Astrocyte (in vitro differentiated cells and primary cell): Measurements from ENCODE around the gene OR2A14. TPM values are rescaled to one million over a fixed set of nuclear protein-coding genes. Genes with fewer than 3 reads are reported as not detected.
"Not testable (repeated sequence)": the region's sequence is repeated elsewhere in the genome, so short reads cannot be mapped to it uniquely, and the experiment has no call there.

Experiments
- DNase-seq: peaks from one replicate; pipeline ENCODE4 v3.0.0-alpha.2; 2010; ENCODE audit warnings: low read depth
- FAIRE-seq: peaks from 2 replicates; lab custom pipeline; 2011; peaks lifted over from hg19 to GRCh38; lab: Jason Lieb, UNC
- H2AFZ ChIP-seq: 2 replicates; pipeline ENCODE4 v1.6.0; 2012; ENCODE audit warnings: low read depth, low read length, inconsistent platforms
- H3K27ac ChIP-seq: 2 replicates; pipeline ENCODE4 v1.5.1; 2011; ENCODE audit warnings: low read depth, low read length, inconsistent platforms
- H3K27me3 ChIP-seq: 2 replicates; pipeline ENCODE4 v1.6.0; 2011; ENCODE audit warnings: low read length, inconsistent platforms; ENCODE audit not compliant: insufficient read depth
- H3K36me3 ChIP-seq: 2 replicates; pipeline ENCODE4 v1.5.1; 2011; ENCODE audit warnings: low read length, inconsistent platforms; ENCODE audit not compliant: insufficient read depth
- H3K4me1 ChIP-seq: 2 replicates; pipeline ENCODE4 v1.5.1; 2011; ENCODE audit warnings: low read length, inconsistent platforms; ENCODE audit not compliant: insufficient read depth
- H3K4me2 ChIP-seq: 2 replicates; pipeline ENCODE4 v1.6.0; 2012; ENCODE audit warnings: low read length, inconsistent platforms
- H3K4me3 ChIP-seq: 2 replicates; pipeline ENCODE4 v1.5.1; 2011; ENCODE audit warnings: low read depth, mild to moderate bottlenecking, low read length, inconsistent platforms; ENCODE audit not compliant: insufficient read depth
- H3K79me2 ChIP-seq: 2 replicates; pipeline ENCODE4 v1.6.0; 2012; ENCODE audit warnings: mild to moderate bottlenecking, low read length, inconsistent platforms; ENCODE audit not compliant: insufficient read depth
- H3K9ac ChIP-seq: 2 replicates; pipeline ENCODE4 v1.6.0; 2012; ENCODE audit warnings: mild to moderate bottlenecking, low read length, inconsistent platforms
- H3K9me3 ChIP-seq: 2 replicates; pipeline ENCODE4 v1.5.1; 2012; ENCODE audit warnings: low read depth, mild to moderate bottlenecking, low read length, inconsistent platforms; ENCODE audit not compliant: insufficient read depth
- H4K20me1 ChIP-seq: 2 replicates; pipeline ENCODE4 v1.6.0; 2012; ENCODE audit warnings: low read length, inconsistent platforms; ENCODE audit not compliant: insufficient read depth
- H3K27ac Mint-ChIP-seq: one replicate; pipeline ENCODE4 v1.8.0; 2021; ENCODE audit warnings: mild to moderate bottlenecking, mixed read lengths; ENCODE audit not compliant: unreplicated experiment
- H3K27me3 Mint-ChIP-seq: one replicate; pipeline ENCODE4 v1.8.0; 2021; ENCODE audit warnings: low read depth, mixed read lengths; ENCODE audit not compliant: unreplicated experiment
- H3K36me3 Mint-ChIP-seq: one replicate; pipeline ENCODE4 v1.8.0; 2021; ENCODE audit warnings: low read depth, mixed read lengths; ENCODE audit not compliant: unreplicated experiment
- H3K4me1 Mint-ChIP-seq: one replicate; pipeline ENCODE4 v1.8.0; 2021; ENCODE audit warnings: low read depth, mixed read lengths; ENCODE audit not compliant: unreplicated experiment
- H3K4me3 Mint-ChIP-seq: one replicate; pipeline ENCODE4 v1.8.0; 2021; ENCODE audit warnings: mild to moderate bottlenecking, moderate library complexity, mixed read lengths; ENCODE audit not compliant: unreplicated experiment
- H3K9me3 Mint-ChIP-seq: one replicate; pipeline ENCODE4 v1.8.0; 2021; ENCODE audit warnings: mild to moderate bottlenecking, mixed read lengths; ENCODE audit not compliant: unreplicated experiment
- CTCF ChIP-seq: IDR thresholded peaks from 2 replicates; pipeline ENCODE4 v1.5.1; 2011; ENCODE audit warnings: low read depth, mild to moderate bottlenecking, inconsistent platforms, low read length, moderate library complexity; ENCODE audit not compliant: insufficient read depth
- EZH2 ChIP-seq: IDR thresholded peaks from 2 replicates; pipeline ENCODE4 v1.6.1; 2012; ENCODE audit warnings: mild to moderate bottlenecking, low read length, inconsistent platforms; ENCODE audit not compliant: insufficient read depth
- total RNA-seq: library from RNA; stranded (reverse); gene quantifications from 2 replicates; pipeline ENCODE4 v1.2.1, GENCODE V29; 2021

The OR2A14 gene
- total RNA-seq, 1 donor from 2014 or later, result not detected

GRCh38 chr7:144164784-144165183, 41.8 kb downstream of the OR2A14 start:
- Mint-ChIP-seq H3K27ac (no peak overlapping the region), H3K36me3 (no peaks in the 10 kb centered on the region), H3K4me1 (no peaks in the 10 kb centered on the region), H3K9me3 (no peaks in the 10 kb centered on the region), H3K27me3 (no peaks in the 10 kb centered on the region), H3K4me3 (no peak overlapping the region)
- Histone ChIP-seq H3K9me3 (no peaks in the 10 kb centered on the region), H3K27me3 (no peaks in the 10 kb centered on the region), H4K20me1 (no peaks in the 10 kb centered on the region), H3K4me3 (no peak overlapping the region), H3K79me2 (no peaks in the 10 kb centered on the region), H3K4me2 (no peak overlapping the region), H3K36me3 (no peaks in the 10 kb centered on the region), H2AFZ (no peak overlapping the region), H3K9ac (no peak overlapping the region), H3K4me1 (no peaks in the 10 kb centered on the region), H3K27ac (no peak overlapping the region)
- no peak for DNase-seq
- FAIRE-seq, result no peak
- no peak for TF ChIP-seq EZH2
- TF ChIP-seq CTCF, result no peak

- not testable (repeated sequence) for H3K4me3 Mint-ChIP-seq, H4K20me1 ChIP-seq, H3K9me3 Mint-ChIP-seq, H3K79me2 ChIP-seq, H3K36me3 ChIP-seq, H3K27ac Mint-ChIP-seq, H3K4me1 Mint-ChIP-seq, H3K27ac ChIP-seq, H3K4me1 ChIP-seq, DNase-seq, H3K4me2 ChIP-seq, H3K36me3 Mint-ChIP-seq, H3K9me3 ChIP-seq, H2AFZ ChIP-seq, H3K9ac ChIP-seq, H3K27me3 Mint-ChIP-seq, H3K27me3 ChIP-seq, FAIRE-seq, H3K4me3 ChIP-seq
Observed at GRCh38 chr7:144171594-144172350, 48.8 kb downstream of the OR2A14 start.

- H3K9me3 ChIP-seq, result no peaks in the 10 kb centered on the region
- FAIRE-seq, result no peak
- no peak overlapping the region for H2AFZ ChIP-seq
- H3K4me1 ChIP-seq, result no peaks in the 10 kb centered on the region
- peaks cover 6% of the 10 kb centered on the region for H3K9me3 Mint-ChIP-seq
- no peak for DNase-seq
- H3K4me3 Mint-ChIP-seq, result no peak overlapping the region
- H3K27ac ChIP-seq, result no peak overlapping the region
- no peaks in the 10 kb centered on the region for H3K27me3 Mint-ChIP-seq
- H3K36me3 Mint-ChIP-seq, result no peaks in the 10 kb centered on the region
- no peaks in the 10 kb centered on the region for H3K79me2 ChIP-seq
- no peak for TF ChIP-seq CTCF
- no peak overlapping the region for H3K4me2 ChIP-seq
- H3K27ac Mint-ChIP-seq, result no peak overlapping the region
- H3K36me3 ChIP-seq, result no peaks in the 10 kb centered on the region
- no peaks in the 10 kb centered on the region for H3K4me1 Mint-ChIP-seq
- no peaks in the 10 kb centered on the region for H3K27me3 ChIP-seq
- H3K4me3 ChIP-seq, result no peak overlapping the region
- no peak overlapping the region for H3K9ac ChIP-seq
- H4K20me1 ChIP-seq, result no peaks in the 10 kb centered on the region
Observed at GRCh38 chr7:144174613-144175012, 51.6 kb downstream of the OR2A14 start.

GRCh38 chr7:144178380-144179164, 55.6 kb downstream of the OR2A14 start:
- not testable (repeated sequence) for H3K27me3 ChIP-seq, H3K4me3 Mint-ChIP-seq, H4K20me1 ChIP-seq, H3K4me1 ChIP-seq, H3K27ac ChIP-seq, H3K9me3 Mint-ChIP-seq, H3K36me3 ChIP-seq, H3K4me2 ChIP-seq, H3K36me3 Mint-ChIP-seq, H2AFZ ChIP-seq, H3K4me3 ChIP-seq, H3K9me3 ChIP-seq, H3K9ac ChIP-seq, H3K79me2 ChIP-seq, H3K4me1 Mint-ChIP-seq, H3K27me3 Mint-ChIP-seq, H3K27ac Mint-ChIP-seq, FAIRE-seq, DNase-seq
